Astrocyte (in vitro differentiated cells and primary cell): Measurements from ENCODE around the gene FH. TPM values are rescaled to one million over a fixed set of nuclear protein-coding genes. Genes with fewer than 3 reads are reported as not detected.

ENCODE experiments used
- DNase-seq: peaks from one replicate; pipeline ENCODE4 v3.0.0-alpha.2; 2010; ENCODE audit warnings: low read depth
- FAIRE-seq: peaks from 2 replicates; lab custom pipeline; 2011; peaks lifted over from hg19 to GRCh38; lab: Jason Lieb, UNC
- H2AFZ ChIP-seq: 2 replicates; pipeline ENCODE4 v1.6.0; 2012; ENCODE audit warnings: low read depth, low read length, inconsistent platforms
- H3K27ac ChIP-seq: 2 replicates; pipeline ENCODE4 v1.5.1; 2011; ENCODE audit warnings: low read depth, low read length, inconsistent platforms
- H3K27me3 ChIP-seq: 2 replicates; pipeline ENCODE4 v1.6.0; 2011; ENCODE audit warnings: low read length, inconsistent platforms; ENCODE audit not compliant: insufficient read depth
- H3K36me3 ChIP-seq: 2 replicates; pipeline ENCODE4 v1.5.1; 2011; ENCODE audit warnings: low read length, inconsistent platforms; ENCODE audit not compliant: insufficient read depth
- H3K4me1 ChIP-seq: 2 replicates; pipeline ENCODE4 v1.5.1; 2011; ENCODE audit warnings: low read length, inconsistent platforms; ENCODE audit not compliant: insufficient read depth
- H3K4me2 ChIP-seq: 2 replicates; pipeline ENCODE4 v1.6.0; 2012; ENCODE audit warnings: low read length, inconsistent platforms
- H3K4me3 ChIP-seq: 2 replicates; pipeline ENCODE4 v1.5.1; 2011; ENCODE audit warnings: low read depth, mild to moderate bottlenecking, low read length, inconsistent platforms; ENCODE audit not compliant: insufficient read depth
- H3K79me2 ChIP-seq: 2 replicates; pipeline ENCODE4 v1.6.0; 2012; ENCODE audit warnings: mild to moderate bottlenecking, low read length, inconsistent platforms; ENCODE audit not compliant: insufficient read depth
- H3K9ac ChIP-seq: 2 replicates; pipeline ENCODE4 v1.6.0; 2012; ENCODE audit warnings: mild to moderate bottlenecking, low read length, inconsistent platforms
- H3K9me3 ChIP-seq: 2 replicates; pipeline ENCODE4 v1.5.1; 2012; ENCODE audit warnings: low read depth, mild to moderate bottlenecking, low read length, inconsistent platforms; ENCODE audit not compliant: insufficient read depth
- H4K20me1 ChIP-seq: 2 replicates; pipeline ENCODE4 v1.6.0; 2012; ENCODE audit warnings: low read length, inconsistent platforms; ENCODE audit not compliant: insufficient read depth
- H3K27ac Mint-ChIP-seq: one replicate; pipeline ENCODE4 v1.8.0; 2021; ENCODE audit warnings: mild to moderate bottlenecking, mixed read lengths; ENCODE audit not compliant: unreplicated experiment
- H3K27me3 Mint-ChIP-seq: one replicate; pipeline ENCODE4 v1.8.0; 2021; ENCODE audit warnings: low read depth, mixed read lengths; ENCODE audit not compliant: unreplicated experiment
- H3K36me3 Mint-ChIP-seq: one replicate; pipeline ENCODE4 v1.8.0; 2021; ENCODE audit warnings: low read depth, mixed read lengths; ENCODE audit not compliant: unreplicated experiment
- H3K4me1 Mint-ChIP-seq: one replicate; pipeline ENCODE4 v1.8.0; 2021; ENCODE audit warnings: low read depth, mixed read lengths; ENCODE audit not compliant: unreplicated experiment
- H3K4me3 Mint-ChIP-seq: one replicate; pipeline ENCODE4 v1.8.0; 2021; ENCODE audit warnings: mild to moderate bottlenecking, moderate library complexity, mixed read lengths; ENCODE audit not compliant: unreplicated experiment
- H3K9me3 Mint-ChIP-seq: one replicate; pipeline ENCODE4 v1.8.0; 2021; ENCODE audit warnings: mild to moderate bottlenecking, mixed read lengths; ENCODE audit not compliant: unreplicated experiment
- CTCF ChIP-seq: IDR thresholded peaks from 2 replicates; pipeline ENCODE4 v1.5.1; 2011; ENCODE audit warnings: low read depth, mild to moderate bottlenecking, inconsistent platforms, low read length, moderate library complexity; ENCODE audit not compliant: insufficient read depth
- EZH2 ChIP-seq: IDR thresholded peaks from 2 replicates; pipeline ENCODE4 v1.6.1; 2012; ENCODE audit warnings: mild to moderate bottlenecking, low read length, inconsistent platforms; ENCODE audit not compliant: insufficient read depth
- total RNA-seq: library from RNA; stranded (reverse); gene quantifications from 2 replicates; pipeline ENCODE4 v1.2.1, GENCODE V29; 2021

FH gene
- total RNA-seq, 1 donor from 2014 or later: 49.4 TPM

GRCh38 chr1:241542199-241542907 lies 22.8 kb upstream of the FH start:
- H3K27me3 ChIP-seq: no peaks in the 10 kb centered on the region
- no peak overlapping the region for H3K9ac ChIP-seq
- H3K4me1 ChIP-seq: no peaks in the 10 kb centered on the region
- FAIRE-seq: no peak
- H3K4me1 Mint-ChIP-seq: no peaks in the 10 kb centered on the region
- H3K27ac ChIP-seq: no peak overlapping the region
- H4K20me1 ChIP-seq: no peaks in the 10 kb centered on the region
- no peak overlapping the region for H2AFZ ChIP-seq
- H3K36me3 ChIP-seq: no peaks in the 10 kb centered on the region
- peaks cover 2% of the 10 kb centered on the region for H3K27me3 Mint-ChIP-seq
- TF ChIP-seq EZH2: no peak
- no peak for TF ChIP-seq CTCF
- H3K4me3 ChIP-seq: no peak overlapping the region
- H3K4me2 ChIP-seq: no peak overlapping the region
- peaks cover 2% of the 10 kb centered on the region for H3K9me3 Mint-ChIP-seq
- no peaks in the 10 kb centered on the region for H3K36me3 Mint-ChIP-seq
- no peak overlapping the region for H3K4me3 Mint-ChIP-seq
- no peaks in the 10 kb centered on the region for H3K9me3 ChIP-seq
- DNase-seq: no peak
- H3K27ac Mint-ChIP-seq: no peak overlapping the region
- H3K79me2 ChIP-seq: no peaks in the 10 kb centered on the region

GRCh38 chr1:241536969-241537368 lies 17.4 kb upstream of the FH start:
- TF ChIP-seq EZH2: no peak
- no peak for TF ChIP-seq CTCF
- Histone ChIP-seq H3K27me3 (peaks cover 6% of the 10 kb centered on the region), H3K4me1 (peaks cover 3% of the 10 kb centered on the region), H2AFZ (no peak overlapping the region), H3K4me3 (no peak overlapping the region), H3K36me3 (no peaks in the 10 kb centered on the region), H3K79me2 (no peaks in the 10 kb centered on the region), H3K9ac (no peak overlapping the region), H3K27ac (no peak overlapping the region), H4K20me1 (no peaks in the 10 kb centered on the region), H3K4me2 (no peak overlapping the region), H3K9me3 (no peaks in the 10 kb centered on the region)
- H3K27me3 Mint-ChIP-seq: no peaks in the 10 kb centered on the region
- no peak overlapping the region for H3K4me3 Mint-ChIP-seq
- DNase-seq (no peak), FAIRE-seq (no peak)
- H3K27ac Mint-ChIP-seq: no peak overlapping the region
- no peaks in the 10 kb centered on the region for H3K36me3 Mint-ChIP-seq
- no peaks in the 10 kb centered on the region for H3K4me1 Mint-ChIP-seq
- peaks cover 2% of the 10 kb centered on the region for H3K9me3 Mint-ChIP-seq

- H3K4me3 Mint-ChIP-seq: no peak overlapping the region
- H3K4me1 Mint-ChIP-seq: peaks cover 3% of the 10 kb centered on the region
- H3K36me3 Mint-ChIP-seq: no peaks in the 10 kb centered on the region
Measured at GRCh38 chr1:241536304-241536703, 16.7 kb upstream of the FH start.

More at GRCh38 chr1:241536304-241536703, 16.7 kb upstream of the FH start:
- H4K20me1 ChIP-seq: no peaks in the 10 kb centered on the region
- H3K9me3 Mint-ChIP-seq: peaks cover 2% of the 10 kb centered on the region
- DNase-seq (no peak), FAIRE-seq (no peak)
- peaks cover 3% of the 10 kb centered on the region for H3K4me1 ChIP-seq
- no peak overlapping the region for H3K4me3 ChIP-seq
- no peak overlapping the region for H2AFZ ChIP-seq
- no peaks in the 10 kb centered on the region for H3K36me3 ChIP-seq
- peaks cover 6% of the 10 kb centered on the region for H3K27me3 ChIP-seq
- H3K79me2 ChIP-seq: no peaks in the 10 kb centered on the region
- TF ChIP-seq CTCF (no peak), EZH2 (no peak)
- H3K9me3 ChIP-seq: no peaks in the 10 kb centered on the region
- H3K4me2 ChIP-seq: no peak overlapping the region
- H3K27me3 Mint-ChIP-seq: no peaks in the 10 kb centered on the region
- H3K27ac ChIP-seq: no peak overlapping the region
- H3K27ac Mint-ChIP-seq: no peak overlapping the region
- H3K9ac ChIP-seq: no peak overlapping the region
